GM13977 (cell line): ENCODE measurements around the gene GLA.
A peak's percentile ranks its signal among the peaks of the same experiment; 100 is the strongest.

ENCODE experiments used
- DNase-seq: peaks from one replicate; pipeline ENCODE4 v3.0.0; 2012; ENCODE audit warnings: low spot score
- in situ Hi-C: fragments of 300-500 bp; cut with MboI; formaldehyde crosslinking; loops from one replicate; pipeline ENCODE4 v1.12.0; 2022; ENCODE audit warnings: low sequenced_read_pairs, low pct_unique_long_range_greater_than_20kb, mixed read lengths, inconsistent platforms; ENCODE audit not compliant: unreplicated experiment
- TF ChIP-seq, protein P1 (sequence below): IDR thresholded peaks from 2 replicates; pipeline ENCODE4 v1.5.1; 2012; ENCODE audit warnings: mild to moderate bottlenecking, control low read depth; ENCODE audit not compliant: insufficient read depth; ENCODE audit errors: extremely low read depth, missing control alignments

The GLA gene

DNA sequence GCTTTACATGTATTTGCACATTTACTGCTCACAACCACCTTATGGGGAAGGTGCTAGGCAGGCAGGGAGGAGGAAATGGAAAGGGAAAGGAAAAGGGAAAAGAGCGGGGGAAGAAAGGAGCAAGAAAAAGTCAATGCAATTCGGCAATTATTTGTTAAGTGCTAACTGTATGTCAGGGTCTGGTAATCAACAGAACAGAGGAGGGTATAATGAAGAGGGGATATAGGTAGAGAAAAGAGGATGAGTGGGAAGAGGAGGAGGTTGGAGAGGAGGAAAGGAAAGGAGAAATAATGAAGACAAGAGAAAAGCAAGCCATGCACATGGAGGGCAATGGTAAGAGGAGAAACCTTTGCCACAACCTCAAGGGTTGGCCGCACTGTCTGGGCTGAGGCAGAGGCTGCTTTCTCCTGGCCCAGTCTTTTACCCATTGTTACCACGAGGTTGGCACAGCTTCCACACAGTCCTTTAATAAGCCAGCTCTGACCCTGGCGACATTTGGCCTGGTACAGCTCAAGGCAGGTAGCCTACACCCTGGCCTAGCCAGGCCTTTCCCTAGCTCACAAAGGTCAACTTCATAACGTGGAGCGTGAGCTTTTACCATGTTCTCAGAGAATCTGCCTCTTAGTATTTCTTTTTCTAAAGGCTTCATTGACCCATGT is 22.6 kb downstream of the GLA start:
- in situ Hi-C loops = no loop called here
- TF ChIP-seq, protein P1, sequence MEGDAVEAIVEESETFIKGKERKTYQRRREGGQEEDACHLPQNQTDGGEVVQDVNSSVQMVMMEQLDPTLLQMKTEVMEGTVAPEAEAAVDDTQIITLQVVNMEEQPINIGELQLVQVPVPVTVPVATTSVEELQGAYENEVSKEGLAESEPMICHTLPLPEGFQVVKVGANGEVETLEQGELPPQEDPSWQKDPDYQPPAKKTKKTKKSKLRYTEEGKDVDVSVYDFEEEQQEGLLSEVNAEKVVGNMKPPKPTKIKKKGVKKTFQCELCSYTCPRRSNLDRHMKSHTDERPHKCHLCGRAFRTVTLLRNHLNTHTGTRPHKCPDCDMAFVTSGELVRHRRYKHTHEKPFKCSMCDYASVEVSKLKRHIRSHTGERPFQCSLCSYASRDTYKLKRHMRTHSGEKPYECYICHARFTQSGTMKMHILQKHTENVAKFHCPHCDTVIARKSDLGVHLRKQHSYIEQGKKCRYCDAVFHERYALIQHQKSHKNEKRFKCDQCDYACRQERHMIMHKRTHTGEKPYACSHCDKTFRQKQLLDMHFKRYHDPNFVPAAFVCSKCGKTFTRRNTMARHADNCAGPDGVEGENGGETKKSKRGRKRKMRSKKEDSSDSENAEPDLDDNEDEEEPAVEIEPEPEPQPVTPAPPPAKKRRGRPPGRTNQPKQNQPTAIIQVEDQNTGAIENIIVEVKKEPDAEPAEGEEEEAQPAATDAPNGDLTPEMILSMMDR = no peak
- no peak for DNase-seq

- in situ Hi-C loops = no loop called here
Observed at GRCh38 chrX:101383679-101384205, 24.0 kb downstream of the GLA start.

DNA sequence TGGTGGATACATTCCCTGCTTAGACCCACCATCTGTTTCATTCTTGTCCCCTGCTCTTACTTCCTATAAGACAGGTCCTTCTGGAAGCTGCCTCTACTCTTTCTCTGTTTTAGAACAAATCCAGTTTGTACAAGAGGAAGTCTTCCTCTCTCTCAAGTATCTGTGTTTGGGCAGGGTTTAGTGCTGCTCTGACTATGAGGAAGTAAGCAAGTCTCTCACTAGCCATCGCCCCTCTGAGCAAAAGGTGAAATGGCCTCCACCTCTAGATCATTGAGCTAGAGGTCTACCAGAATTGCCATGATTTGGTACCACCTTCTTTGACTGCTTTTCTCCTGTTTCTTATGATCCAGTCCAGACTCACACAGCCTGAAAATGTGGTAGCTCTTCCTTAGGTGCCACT is 30.2 kb downstream of the GLA start:
- no peak for DNase-seq
- TF ChIP-seq, protein P1 = no peak
- in situ Hi-C loops = no loop called here

More at GRCh38 chrX:101383679-101384205, 24.0 kb downstream of the GLA start:
- TF ChIP-seq, protein P1 = no peak
- DNase-seq = peak; percentile 41

DNA sequence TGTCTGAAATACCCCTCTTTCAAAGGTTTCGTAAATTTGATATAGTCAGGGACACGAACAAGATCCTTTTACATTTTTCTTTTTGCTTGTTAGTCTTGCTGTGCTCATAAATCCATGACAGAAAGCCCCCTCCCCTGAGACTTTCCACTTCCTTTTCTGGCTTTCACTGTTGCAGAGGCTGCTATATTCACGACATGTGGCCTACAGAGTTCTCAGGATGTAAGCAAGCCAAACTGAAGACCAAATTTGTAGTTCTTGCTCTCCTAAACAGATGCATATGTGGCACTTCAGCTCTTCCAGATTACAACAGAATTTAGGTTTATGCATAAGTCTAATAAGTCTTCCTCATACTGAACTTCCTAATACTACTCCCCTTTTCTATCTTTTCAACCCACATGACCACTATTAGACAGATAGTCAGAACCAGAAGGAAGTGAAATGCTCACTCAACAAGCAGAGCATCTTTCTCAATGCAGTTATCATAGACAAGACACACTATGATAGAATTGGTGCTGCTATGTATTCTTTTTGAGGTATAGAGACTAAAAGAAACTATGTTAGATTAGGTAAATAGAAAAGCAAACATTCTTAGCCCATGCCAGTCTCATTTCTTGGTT is 36.7 kb downstream of the GLA start:
- no peak for DNase-seq
- in situ Hi-C loops = no loop called here
- TF ChIP-seq, protein P1 = no peak

- TF ChIP-seq, protein P1 = no peak
- in situ Hi-C loops = no loop called here
Observed at GRCh38 chrX:101369687-101370086, 38.0 kb downstream of the GLA start.

DNA sequence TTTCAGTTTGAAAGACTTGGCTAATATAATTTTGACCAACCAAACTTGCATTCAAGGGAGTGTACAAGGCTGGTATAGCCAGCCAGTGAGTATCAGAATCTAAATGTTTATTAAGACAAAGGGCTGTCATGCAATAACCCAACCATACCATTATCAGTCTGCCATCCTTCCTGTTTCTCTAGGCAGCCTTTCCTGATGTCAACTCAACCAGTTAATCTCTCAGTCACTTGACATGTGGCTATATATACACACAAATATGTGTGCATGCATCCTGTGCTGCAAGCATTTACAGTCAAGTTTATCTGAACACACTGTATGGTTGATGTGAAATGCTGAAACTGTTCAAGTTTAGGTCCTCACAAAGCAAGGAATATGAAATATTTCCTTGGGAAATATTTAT is 38.9 kb downstream of the GLA start:
- TF ChIP-seq, protein P1 = no peak
- in situ Hi-C loops = no loop called here

More at GRCh38 chrX:101369687-101370086, 38.0 kb downstream of the GLA start:
- DNase-seq = no peak

More for the DNA sequence above, 38.9 kb downstream of the GLA start:
- no peak for DNase-seq
